Neuron (in vitro differentiated cells): ENCODE data around the gene PCDH18.
"Not testable (repeated sequence)": the region's sequence is repeated elsewhere in the genome, so short reads cannot be mapped to it uniquely, and the experiment has no call there.

Experiments
- H2AFZ ChIP-seq: one replicate; pipeline ENCODE4 v1.6.1; 2013; ENCODE audit warnings: low read depth, mild to moderate bottlenecking, inconsistent platforms, low read length, moderate library complexity
- H3K27me3 ChIP-seq: one replicate; pipeline ENCODE4 v1.6.1; 2013; ENCODE audit warnings: low read length; ENCODE audit not compliant: insufficient read depth
- H3K36me3 ChIP-seq: one replicate; pipeline ENCODE4 v1.6.1; 2013; ENCODE audit warnings: low read length; ENCODE audit not compliant: insufficient read depth
- H3K4me1 ChIP-seq: one replicate; pipeline ENCODE4 v1.6.1; 2013; ENCODE audit warnings: low read length; ENCODE audit not compliant: insufficient read depth
- H3K4me3 ChIP-seq: 2 replicates; pipeline ENCODE4 v1.5.1; 2013; ENCODE audit warnings: mild to moderate bottlenecking, low read length, moderate library complexity
- H3K9me3 ChIP-seq: one replicate; pipeline ENCODE4 v1.6.1; 2013; ENCODE audit warnings: low read length

Gene PCDH18

DNA sequence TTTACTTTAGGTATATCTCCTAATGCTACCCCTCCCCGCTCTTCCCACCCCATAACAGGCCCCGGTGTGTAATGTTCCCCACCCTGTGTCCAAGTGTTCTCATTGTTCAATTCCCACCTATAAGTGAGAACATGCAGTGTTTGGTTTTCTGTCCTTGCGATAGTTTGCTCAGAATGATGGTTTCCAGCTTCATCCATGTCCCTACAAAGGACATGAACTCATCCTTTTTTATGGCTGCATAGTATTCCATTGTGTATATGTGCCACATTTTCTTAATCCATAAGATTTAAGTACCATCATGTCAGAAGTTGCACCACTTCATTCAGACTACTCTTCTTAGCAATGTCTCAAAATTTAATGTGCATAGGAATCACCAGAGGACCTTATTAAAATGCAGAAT, 5.5 kb upstream of the PCDH18 start:
- not testable (repeated sequence) for H3K36me3 ChIP-seq
- H3K4me1 ChIP-seq, result peaks cover 53% of the 10 kb centered on the region

DNA sequence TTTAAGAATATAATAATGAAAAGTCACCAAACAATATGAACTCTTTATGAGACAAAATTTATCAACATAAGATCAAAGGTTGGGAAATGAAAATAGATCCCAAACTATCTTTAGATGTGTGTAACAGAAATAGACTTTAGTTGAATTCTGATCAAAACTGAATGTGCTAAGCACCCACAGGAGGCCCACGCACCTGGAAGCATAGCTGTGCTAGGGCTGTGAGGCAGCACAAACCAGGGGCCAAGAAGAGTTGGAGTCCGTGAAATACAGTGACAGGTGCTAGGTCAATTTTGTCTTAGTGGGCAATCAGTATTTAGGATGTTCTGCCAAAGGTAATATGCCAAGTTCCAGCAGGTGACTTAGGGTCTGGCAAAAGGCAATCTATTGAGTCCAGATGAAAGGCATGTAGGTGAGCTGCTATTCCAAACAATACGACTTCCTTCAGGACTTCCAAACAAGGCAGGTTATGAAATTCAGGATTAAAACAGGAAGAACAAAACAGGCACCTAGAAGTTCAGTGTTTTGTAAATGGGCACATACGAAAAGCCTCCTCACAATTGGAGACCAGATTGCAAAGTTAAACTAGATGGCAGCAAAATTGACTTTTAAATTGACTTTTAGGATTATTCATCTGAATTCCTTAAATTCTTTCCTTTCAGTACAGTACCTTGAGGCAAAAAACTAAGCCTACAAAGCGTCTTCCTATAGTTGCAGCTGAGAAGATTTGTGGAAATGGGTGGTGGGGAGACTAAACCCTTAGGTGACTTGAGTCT, 4.7 kb upstream of the PCDH18 start:
- Histone ChIP-seq H3K4me3 (no peak overlapping the region), H2AFZ (no peak overlapping the region), H3K9me3 (no peaks in the 10 kb centered on the region), H3K27me3 (no peaks in the 10 kb centered on the region), H3K36me3 (no peaks in the 10 kb centered on the region), H3K4me1 (peaks cover 46% of the 10 kb centered on the region)

More for the DNA sequence above, 5.5 kb upstream of the PCDH18 start:
- H3K4me3 ChIP-seq, H3K9me3 ChIP-seq, H3K27me3 ChIP-seq, H2AFZ ChIP-seq: not testable (repeated sequence)

DNA sequence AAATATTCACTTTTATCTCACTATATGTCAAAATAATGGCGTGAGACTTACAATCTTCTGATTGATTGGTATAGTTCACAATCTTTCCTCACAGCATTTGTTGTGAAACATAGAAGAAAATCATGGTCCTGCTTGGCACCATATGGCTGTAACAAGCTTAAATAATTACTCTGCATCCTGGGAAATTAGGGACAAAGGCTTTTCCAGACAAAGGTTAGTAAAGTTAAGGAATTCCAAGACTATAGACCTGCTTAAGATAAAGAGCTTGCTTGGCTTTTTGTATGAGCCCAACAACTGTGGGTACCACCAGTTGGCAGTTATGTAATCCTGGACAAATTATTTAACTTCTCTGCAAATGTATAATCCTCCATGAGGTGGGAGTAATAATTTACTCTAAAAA, 3.4 kb upstream of the PCDH18 start:
- H3K27me3 ChIP-seq, result no peaks in the 10 kb centered on the region
- H3K4me3 ChIP-seq, result no peak overlapping the region
- H3K4me1 ChIP-seq, result peaks cover 35% of the 10 kb centered on the region
- H2AFZ ChIP-seq, result no peak overlapping the region
- H3K9me3 ChIP-seq, result no peaks in the 10 kb centered on the region
- H3K36me3 ChIP-seq, result peaks cover 2% of the 10 kb centered on the region

DNA sequence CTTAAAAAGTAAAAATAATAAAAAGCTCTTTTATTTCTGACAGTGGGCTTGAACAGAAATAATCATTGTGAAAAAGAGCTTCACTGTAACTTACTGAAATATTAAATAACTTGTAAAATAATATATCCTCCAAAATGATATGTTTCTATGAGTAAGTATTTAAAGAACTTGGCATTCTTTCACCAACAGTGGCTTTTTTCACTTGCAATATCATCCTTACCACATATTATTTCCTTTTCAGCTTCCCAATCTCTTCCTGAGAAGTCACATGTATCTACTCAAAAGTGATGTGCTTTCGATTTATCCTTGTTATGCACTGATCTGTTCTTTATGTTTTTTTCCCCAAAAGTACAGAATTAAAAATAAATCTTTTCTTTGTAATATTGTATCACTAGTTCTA, 2.2 kb upstream of the PCDH18 start:
- Histone ChIP-seq H2AFZ (no peak overlapping the region), H3K4me1 (peaks cover 40% of the 10 kb centered on the region), H3K4me3 (no peak overlapping the region)

DNA sequence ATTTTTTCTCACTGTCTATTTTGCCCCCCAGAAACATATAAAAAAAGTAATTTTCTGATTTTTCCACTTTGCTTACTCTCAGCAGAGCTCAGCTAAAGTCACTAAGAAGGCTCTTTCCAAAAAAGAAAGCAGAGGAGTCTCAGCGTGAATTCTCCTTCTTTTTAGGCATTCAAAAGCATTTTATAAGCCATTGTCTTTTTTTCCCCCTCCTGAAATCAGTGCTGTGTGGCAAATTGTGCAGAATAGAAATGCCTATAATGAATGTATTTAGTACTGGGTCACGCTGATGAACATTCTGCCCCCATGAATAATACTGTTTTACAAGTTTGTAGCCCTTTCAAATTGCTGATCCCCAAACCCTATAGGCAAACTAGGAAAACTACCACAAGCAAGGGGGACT, 1.6 kb upstream of the PCDH18 start:
- Histone ChIP-seq H3K4me3 (peak overlapping the region; percentile 90), H3K9me3 (no peaks in the 10 kb centered on the region), H3K4me1 (peaks cover 40% of the 10 kb centered on the region), H2AFZ (no peak overlapping the region), H3K36me3 (peaks cover 20% of the 10 kb centered on the region), H3K27me3 (no peaks in the 10 kb centered on the region)

More for the DNA sequence above, 2.2 kb upstream of the PCDH18 start:
- H3K36me3 ChIP-seq, result peaks cover 15% of the 10 kb centered on the region
- no peaks in the 10 kb centered on the region for H3K27me3 ChIP-seq
- H3K9me3 ChIP-seq, result no peaks in the 10 kb centered on the region

DNA sequence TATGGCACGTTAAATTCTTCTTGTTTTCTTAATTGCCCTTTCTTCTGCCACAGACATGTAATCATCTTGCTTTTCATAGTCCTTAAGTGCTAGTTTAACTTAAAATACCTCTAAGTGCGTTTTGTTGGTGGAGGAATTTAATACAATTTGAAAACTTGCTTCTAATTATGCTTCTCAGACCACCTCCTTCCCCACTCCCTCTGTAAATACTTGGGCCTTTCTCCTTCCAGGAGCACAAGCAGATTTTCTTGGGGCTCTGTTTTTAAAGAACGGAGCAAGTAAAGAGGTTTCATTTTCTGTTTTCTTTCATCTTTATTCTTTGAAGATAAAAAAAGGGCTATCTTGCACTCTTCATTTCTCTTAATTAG, 559 bp upstream of the PCDH18 start:
- Histone ChIP-seq H2AFZ (peak overlapping the region; percentile 4), H3K9me3 (no peaks in the 10 kb centered on the region), H3K36me3 (peaks cover 30% of the 10 kb centered on the region), H3K4me1 (peaks cover 45% of the 10 kb centered on the region), H3K4me3 (peak overlapping the region; percentile 90), H3K27me3 (no peaks in the 10 kb centered on the region)

DNA sequence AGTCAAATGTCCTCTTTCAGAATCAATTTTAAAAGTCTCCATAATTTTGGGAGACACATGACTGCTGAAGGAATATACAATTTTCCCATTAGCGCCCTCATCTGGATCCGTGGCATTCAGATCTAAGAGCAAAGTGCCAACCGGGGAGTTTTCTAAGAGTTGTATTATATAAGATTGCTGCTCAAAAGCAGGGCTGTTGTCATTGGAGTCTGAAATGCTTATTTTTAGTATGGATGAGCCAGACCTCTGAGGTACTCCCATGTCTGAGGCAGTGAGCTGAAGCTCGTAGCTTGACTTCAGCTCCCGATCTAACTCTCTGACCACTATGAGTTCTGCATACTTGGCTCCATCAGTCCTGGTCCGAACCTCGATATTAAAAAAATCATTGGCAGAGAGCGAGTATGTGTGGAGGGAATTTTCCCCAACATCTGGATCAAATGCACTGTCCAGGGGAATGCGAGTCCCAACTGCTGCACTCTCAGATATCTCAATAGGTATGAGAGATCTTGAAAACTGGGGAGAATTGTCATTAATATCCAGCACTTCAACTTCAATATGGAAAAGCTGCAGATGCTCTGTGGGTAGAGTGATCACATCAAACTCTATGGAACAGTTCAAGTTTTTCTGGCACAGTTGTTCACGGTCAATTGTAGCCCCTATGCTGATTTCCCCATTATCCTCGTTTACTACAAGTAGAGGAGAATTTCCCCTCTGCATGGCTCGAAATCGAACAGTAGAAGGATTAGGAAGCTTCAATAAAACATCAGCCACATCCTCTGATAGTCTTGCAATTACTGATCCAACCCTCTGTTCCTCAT, 917 bp downstream of the PCDH18 start:
- peaks cover 60% of the 10 kb centered on the region for H3K4me1 ChIP-seq
- H3K9me3 ChIP-seq, result no peaks in the 10 kb centered on the region
- peaks cover 44% of the 10 kb centered on the region for H3K36me3 ChIP-seq
- no peak overlapping the region for H2AFZ ChIP-seq
- peak overlapping the region; percentile 90 for H3K4me3 ChIP-seq
- H3K27me3 ChIP-seq, result no peaks in the 10 kb centered on the region

DNA sequence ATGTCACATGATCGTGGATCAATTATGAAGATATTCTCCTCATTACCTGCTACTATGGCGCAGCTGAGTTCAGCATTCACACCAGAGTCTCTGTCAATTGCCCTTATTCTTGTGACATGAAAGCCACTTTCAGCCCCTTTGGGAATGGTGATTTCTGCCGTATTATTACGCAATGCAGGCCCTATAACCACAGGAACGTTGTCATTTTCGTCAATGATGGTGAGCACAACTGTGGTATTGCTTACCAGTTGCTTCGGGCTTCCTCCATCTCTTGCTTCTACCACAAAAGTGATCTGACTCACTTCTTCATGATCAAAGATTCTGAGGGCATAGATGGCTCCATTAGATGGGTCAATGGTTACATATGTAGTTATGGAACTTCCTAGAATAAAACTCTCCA, 2.1 kb downstream of the PCDH18 start:
- H3K4me3 ChIP-seq, result peak overlapping the region; percentile 90
- H3K4me1 ChIP-seq, result peaks cover 60% of the 10 kb centered on the region
- no peaks in the 10 kb centered on the region for H3K9me3 ChIP-seq

DNA sequence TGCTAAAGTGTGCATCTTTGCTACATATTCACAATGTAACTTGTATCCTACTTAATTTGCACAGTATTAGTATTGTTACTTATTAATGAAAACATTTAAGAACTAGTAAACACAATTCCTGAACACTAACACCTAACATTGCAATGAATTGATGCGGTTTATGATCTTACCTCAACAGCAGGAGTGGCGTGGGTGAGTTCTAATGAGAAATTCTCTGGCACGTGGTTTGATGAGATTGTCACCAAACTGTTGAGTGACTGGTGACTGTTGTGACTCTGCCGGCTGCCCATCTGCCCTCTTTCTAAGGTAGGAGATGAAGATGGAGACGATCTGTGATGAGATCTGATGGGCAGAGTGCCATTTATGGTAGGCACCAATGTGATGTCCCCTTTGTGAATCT, 2.9 kb downstream of the PCDH18 start:
- Histone ChIP-seq H3K9me3 (no peaks in the 10 kb centered on the region), H2AFZ (no peak overlapping the region), H3K27me3 (no peaks in the 10 kb centered on the region), H3K36me3 (peaks cover 62% of the 10 kb centered on the region), H3K4me3 (peak overlapping the region; percentile 90), H3K4me1 (peaks cover 60% of the 10 kb centered on the region)

More for the DNA sequence above, 2.1 kb downstream of the PCDH18 start:
- Histone ChIP-seq H3K27me3 (no peaks in the 10 kb centered on the region), H3K36me3 (peaks cover 55% of the 10 kb centered on the region), H2AFZ (no peak overlapping the region)

DNA sequence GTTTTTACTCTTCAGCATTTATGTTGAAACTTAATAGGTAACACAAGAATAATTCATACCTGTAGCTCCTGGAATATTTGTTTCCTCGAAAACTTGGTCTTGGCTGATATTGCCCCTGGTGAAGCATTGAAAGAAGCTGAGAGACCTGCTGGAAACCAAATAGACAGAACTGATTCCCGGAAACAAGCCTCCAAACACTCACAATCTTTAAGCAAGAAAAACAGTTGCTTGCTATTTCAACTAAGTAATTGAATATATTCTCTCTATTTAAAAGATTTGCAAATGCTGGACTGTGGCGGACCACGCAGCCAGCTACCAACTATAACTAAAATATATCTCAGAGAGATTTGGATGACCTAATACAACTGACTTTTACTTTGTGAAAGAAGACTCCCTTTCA, 3.6 kb downstream of the PCDH18 start:
- no peaks in the 10 kb centered on the region for H3K9me3 ChIP-seq
- H3K27me3 ChIP-seq, result no peaks in the 10 kb centered on the region
- no peak overlapping the region for H2AFZ ChIP-seq
- H3K4me1 ChIP-seq, result peaks cover 53% of the 10 kb centered on the region
- peaks cover 70% of the 10 kb centered on the region for H3K36me3 ChIP-seq
- peak overlapping the region; percentile 90 for H3K4me3 ChIP-seq

DNA sequence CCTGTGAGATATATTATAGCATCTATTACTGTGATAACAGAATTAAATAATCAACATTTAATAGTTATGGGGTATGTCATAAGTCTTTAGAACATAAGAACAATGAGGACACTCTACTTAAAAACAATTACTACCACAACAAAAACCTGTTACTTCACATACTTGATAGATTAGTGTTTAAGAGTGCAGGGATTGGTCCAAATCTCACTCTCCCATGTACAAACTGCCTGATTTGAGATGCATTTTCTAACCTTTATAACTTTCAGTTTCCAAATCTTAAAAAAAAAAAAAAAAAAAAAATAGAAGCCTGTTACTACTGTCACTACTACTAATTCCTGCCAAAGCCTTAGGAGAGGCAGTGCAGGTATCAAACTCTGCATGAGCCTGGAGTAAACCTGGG, 5.6 kb downstream of the PCDH18 start:
- Histone ChIP-seq H3K4me3 (peak overlapping the region; percentile 90), H3K27me3 (no peaks in the 10 kb centered on the region), H3K36me3 (peaks cover 89% of the 10 kb centered on the region), H3K9me3 (no peaks in the 10 kb centered on the region), H2AFZ (no peak overlapping the region), H3K4me1 (peaks cover 43% of the 10 kb centered on the region)

DNA sequence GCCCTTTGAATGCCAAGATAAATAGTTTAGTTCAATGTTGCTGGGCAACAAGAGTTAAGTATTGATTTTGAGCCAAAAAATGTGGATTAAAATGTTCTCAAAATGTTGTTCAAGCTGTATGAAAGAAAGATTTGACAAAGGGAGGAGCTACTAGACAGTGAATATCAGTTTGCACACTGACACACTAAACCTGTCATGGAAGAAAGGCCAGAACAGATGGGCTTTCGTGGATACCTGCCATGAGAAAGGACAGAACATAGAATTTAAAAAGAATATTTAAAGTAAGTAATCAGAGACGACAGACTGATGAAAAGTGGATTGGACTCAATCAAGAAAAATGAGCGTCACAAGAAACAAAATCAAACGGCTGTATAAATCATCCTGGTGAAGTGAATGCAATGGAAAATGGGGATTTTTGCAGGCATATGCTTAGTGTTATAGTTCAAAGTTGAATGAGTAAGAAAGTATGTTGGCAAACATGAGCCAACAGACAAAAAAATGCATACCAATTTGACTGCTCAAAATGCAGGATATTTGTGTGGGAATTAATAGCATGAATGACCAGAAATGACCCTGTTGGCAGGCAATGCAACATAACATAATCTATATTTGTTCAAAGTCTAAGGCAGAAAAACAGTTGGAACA, 7.4 kb downstream of the PCDH18 start:
- H2AFZ ChIP-seq, result no peak overlapping the region
- H3K4me3 ChIP-seq, result peak overlapping the region; percentile 29
- H3K27me3 ChIP-seq, result no peaks in the 10 kb centered on the region
- H3K4me1 ChIP-seq, result peaks cover 37% of the 10 kb centered on the region
- H3K36me3 ChIP-seq, result peaks cover 96% of the 10 kb centered on the region
- no peaks in the 10 kb centered on the region for H3K9me3 ChIP-seq

DNA sequence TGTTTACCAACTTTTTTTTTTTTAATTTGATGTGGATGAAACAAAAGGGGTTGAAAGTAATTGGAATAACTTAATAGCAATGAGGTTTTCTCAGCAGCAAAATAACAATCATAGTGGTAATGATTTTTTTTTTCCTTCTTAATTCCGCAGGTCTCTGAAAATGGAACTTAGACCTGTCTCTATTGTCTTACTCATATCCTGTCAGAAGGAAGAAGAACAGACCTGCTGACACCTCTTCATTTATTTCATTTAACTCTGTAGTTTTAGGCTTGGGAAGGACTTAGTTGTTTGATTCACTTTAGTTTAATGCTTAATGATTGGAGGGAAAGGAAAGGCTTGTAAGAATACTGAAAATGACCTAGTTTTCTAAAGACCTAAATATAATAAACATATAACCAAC, 9.0 kb downstream of the PCDH18 start:
- peaks cover 87% of the 10 kb centered on the region for H3K36me3 ChIP-seq
- no peak overlapping the region for H2AFZ ChIP-seq
- no peaks in the 10 kb centered on the region for H3K9me3 ChIP-seq
- peaks cover 42% of the 10 kb centered on the region for H3K4me1 ChIP-seq
- H3K4me3 ChIP-seq, result no peak overlapping the region
- H3K27me3 ChIP-seq, result no peaks in the 10 kb centered on the region
